ENCODE data around the gene CEMIP. TPM values are rescaled to one million over a fixed set of nuclear protein-coding genes. Genes with fewer than 3 reads are reported as not detected.
"Not testable (repeated sequence)": the region's sequence is repeated elsewhere in the genome, so short reads cannot be mapped to it uniquely, and the experiment has no call there.

Gene CEMIP
- total RNA-seq, 2 experiments from 2014 or later = not detected

GRCh38 chr15:80958818-80959495, 179.8 kb downstream of the CEMIP start:
- Mint-ChIP-seq H3K36me3 (ENCODE audit: low read depth) (peaks cover 34% of the 10 kb centered on the region), H3K27ac (no peak overlapping the region), H3K9me3 (no peaks in the 10 kb centered on the region), H3K27me3 (ENCODE audit: low read depth) (no peaks in the 10 kb centered on the region), H3K4me3 (no peak overlapping the region), H3K4me1 (ENCODE audit: low read depth) (peaks cover 22% of the 10 kb centered on the region)
- intact Hi-C loops (cut with micrococcal nuclease) = loop anchor here (5.0 kb wide), 1 partner anchor 157 kb away; no protein-coding TSS in a partner anchor
- DNase-seq = no peak
- CTCF ChIA-PET = interaction anchor here (1.0 to 1.7 kb wide), 2 partner anchors 9 to 11 kb away, joined by 3 to 15 read pairs; no protein-coding TSS in a partner anchor

GRCh38 chr15:80965454-80965853, 186.3 kb downstream of the CEMIP start:
- H3K9me3 Mint-ChIP-seq; H3K27ac Mint-ChIP-seq; intact Hi-C loops (cut with micrococcal nuclease); H3K27me3 Mint-ChIP-seq (ENCODE audit: low read depth); DNase-seq; H3K4me3 Mint-ChIP-seq; CTCF ChIA-PET: not testable (repeated sequence)
- Mint-ChIP-seq H3K4me1 (ENCODE audit: low read depth) (peaks cover 15% of the 10 kb centered on the region), H3K36me3 (ENCODE audit: low read depth) (peaks cover 33% of the 10 kb centered on the region)

- Mint-ChIP-seq H3K4me1 (ENCODE audit: low read depth) (peaks cover 16% of the 10 kb centered on the region), H3K27ac (no peak overlapping the region), H3K9me3 (peaks cover 3% of the 10 kb centered on the region), H3K36me3 (ENCODE audit: low read depth) (peaks cover 30% of the 10 kb centered on the region), H3K27me3 (ENCODE audit: low read depth) (no peaks in the 10 kb centered on the region), H3K4me3 (no peak overlapping the region)
- CTCF ChIA-PET = interaction anchor here (1.0 to 3.6 kb wide), 4 partner anchors 9 to 511 kb away, joined by 3 to 24 read pairs (median 4); partner anchors contain the start of gene CEMIP
- DNase-seq = no peak
- intact Hi-C loops (cut with micrococcal nuclease) = no loop called here
Observed at GRCh38 chr15:80966431-80967197, 187.4 kb downstream of the CEMIP start.

- H3K9me3 Mint-ChIP-seq = peaks cover 3% of the 10 kb centered on the region
- CTCF ChIA-PET = interaction anchor here (0.8 to 3.6 kb wide), 8 partner anchors 8 to 512 kb away, joined by 3 to 24 read pairs (median 3); partner anchors contain the start of gene CEMIP
- peaks cover 10% of the 10 kb centered on the region for H3K4me1 Mint-ChIP-seq (ENCODE audit: low read depth)
- no peak for DNase-seq
- intact Hi-C loops (cut with micrococcal nuclease) = no loop called here
- peaks cover 32% of the 10 kb centered on the region for H3K36me3 Mint-ChIP-seq (ENCODE audit: low read depth)
- no peak overlapping the region for H3K27ac Mint-ChIP-seq
- no peaks in the 10 kb centered on the region for H3K27me3 Mint-ChIP-seq (ENCODE audit: low read depth)
- no peak overlapping the region for H3K4me3 Mint-ChIP-seq
Observed at GRCh38 chr15:80967451-80967850, 188.3 kb downstream of the CEMIP start.

- CTCF ChIA-PET = interaction anchor here (0.6 to 3.6 kb wide), 13 partner anchors 8 to 550 kb away, joined by 3 to 24 read pairs (median 3); partner anchors contain the start of gene CEMIP
- H3K27ac Mint-ChIP-seq = no peak overlapping the region
- peaks cover 3% of the 10 kb centered on the region for H3K9me3 Mint-ChIP-seq
- H3K4me3 Mint-ChIP-seq = no peak overlapping the region
- H3K27me3 Mint-ChIP-seq (ENCODE audit: low read depth) = no peaks in the 10 kb centered on the region
- H3K36me3 Mint-ChIP-seq (ENCODE audit: low read depth) = peaks cover 29% of the 10 kb centered on the region
- intact Hi-C loops (cut with micrococcal nuclease) = no loop called here
- H3K4me1 Mint-ChIP-seq (ENCODE audit: low read depth) = peaks cover 7% of the 10 kb centered on the region
- DNase-seq = no peak
Observed at GRCh38 chr15:80967991-80968510, 188.9 kb downstream of the CEMIP start.

- H3K36me3 Mint-ChIP-seq (ENCODE audit: low read depth) = peaks cover 20% of the 10 kb centered on the region
Observed at GRCh38 chr15:80969316-80969715, 190.1 kb downstream of the CEMIP start.

GRCh38 chr15:80970018-80970657, 191.0 kb downstream of the CEMIP start:
- Mint-ChIP-seq H3K9me3 (no peaks in the 10 kb centered on the region), H3K27me3 (ENCODE audit: low read depth) (no peaks in the 10 kb centered on the region), H3K4me1 (ENCODE audit: low read depth) (peaks cover 8% of the 10 kb centered on the region), H3K4me3 (no peak overlapping the region), H3K27ac (no peak overlapping the region), H3K36me3 (ENCODE audit: low read depth) (peaks cover 13% of the 10 kb centered on the region)
- DNase-seq = peak; percentile 76
- intact Hi-C loops (cut with micrococcal nuclease) = loop anchor here (1.0 to 2.0 kb wide), 4 partner anchors 19 to 515 kb away; partner anchors contain the start of genes CEMIP and MESD
- CTCF ChIA-PET = interaction anchor here (0.6 to 3.6 kb wide), 22 partner anchors 10 to 514 kb away, joined by 3 to 24 read pairs (median 4); no protein-coding TSS in a partner anchor

More at GRCh38 chr15:80969316-80969715, 190.1 kb downstream of the CEMIP start:
- Mint-ChIP-seq H3K4me3 (no peak overlapping the region), H3K27me3 (ENCODE audit: low read depth) (no peaks in the 10 kb centered on the region), H3K27ac (no peak overlapping the region), H3K4me1 (ENCODE audit: low read depth) (peaks cover 4% of the 10 kb centered on the region), H3K9me3 (peaks cover 1% of the 10 kb centered on the region)
- intact Hi-C loops (cut with micrococcal nuclease) = no loop called here
- DNase-seq = no peak
- CTCF ChIA-PET = interaction anchor here (0.6 to 3.6 kb wide), 19 partner anchors 10 to 514 kb away, joined by 3 to 24 read pairs (median 5); no protein-coding TSS in a partner anchor

- H3K36me3 Mint-ChIP-seq (ENCODE audit: low read depth) = peaks cover 8% of the 10 kb centered on the region
- H3K27ac Mint-ChIP-seq = no peak overlapping the region
- peaks cover 13% of the 10 kb centered on the region for H3K4me1 Mint-ChIP-seq (ENCODE audit: low read depth)
Observed at GRCh38 chr15:80970658-80971057, 191.5 kb downstream of the CEMIP start.

GRCh38 chr15:80971143-80971542, 192.0 kb downstream of the CEMIP start:
- H3K27me3 Mint-ChIP-seq (ENCODE audit: low read depth) = no peaks in the 10 kb centered on the region
- peaks cover 7% of the 10 kb centered on the region for H3K36me3 Mint-ChIP-seq (ENCODE audit: low read depth)
- no peaks in the 10 kb centered on the region for H3K9me3 Mint-ChIP-seq
- CTCF ChIA-PET = interaction anchor here (0.6 to 2.7 kb wide), 9 partner anchors 9 to 1231 kb away, joined by 3 to 17 read pairs (median 7); partner anchors contain the start of gene CEMIP
- DNase-seq = no peak
- intact Hi-C loops (cut with micrococcal nuclease) = loop anchor here (2.0 kb wide), 1 partner anchor 18 kb away; the partner anchor contains the start of gene MESD
- H3K4me3 Mint-ChIP-seq = no peak overlapping the region
- H3K27ac Mint-ChIP-seq = no peak overlapping the region
- H3K4me1 Mint-ChIP-seq (ENCODE audit: low read depth) = peaks cover 15% of the 10 kb centered on the region

More at GRCh38 chr15:80970658-80971057, 191.5 kb downstream of the CEMIP start:
- CTCF ChIA-PET = interaction anchor here (0.6 to 2.7 kb wide), 18 partner anchors 9 to 513 kb away, joined by 3 to 17 read pairs (median 4); no protein-coding TSS in a partner anchor
- Mint-ChIP-seq H3K27me3 (ENCODE audit: low read depth) (no peaks in the 10 kb centered on the region), H3K9me3 (no peaks in the 10 kb centered on the region), H3K4me3 (no peak overlapping the region)
- DNase-seq = no peak
- intact Hi-C loops (cut with micrococcal nuclease) = loop anchor here (1.0 to 2.0 kb wide), 4 partner anchors 18 to 515 kb away; partner anchors contain the start of genes CEMIP and MESD

GRCh38 chr15:80972276-80972675, 193.1 kb downstream of the CEMIP start:
- Mint-ChIP-seq H3K27me3 (ENCODE audit: low read depth) (no peaks in the 10 kb centered on the region), H3K27ac (no peak overlapping the region)
- intact Hi-C loops (cut with micrococcal nuclease) = no loop called here

GRCh38 chr15:80974914-80975313, 195.7 kb downstream of the CEMIP start:
- peaks cover 50% of the 10 kb centered on the region for H3K4me1 Mint-ChIP-seq (ENCODE audit: low read depth)
- no peak overlapping the region for H3K4me3 Mint-ChIP-seq
- H3K36me3 Mint-ChIP-seq (ENCODE audit: low read depth) = peaks cover 22% of the 10 kb centered on the region
- no peaks in the 10 kb centered on the region for H3K27me3 Mint-ChIP-seq (ENCODE audit: low read depth)
- intact Hi-C loops (cut with micrococcal nuclease) = no loop called here
- H3K9me3 Mint-ChIP-seq = no peaks in the 10 kb centered on the region
- DNase-seq = no peak
- CTCF ChIA-PET = interaction anchor here (0.7 to 2.0 kb wide), 2 partner anchors 127 to 291 kb away, joined by 3 to 12 read pairs; no protein-coding TSS in a partner anchor
- H3K27ac Mint-ChIP-seq = no peak overlapping the region

More at GRCh38 chr15:80972276-80972675, 193.1 kb downstream of the CEMIP start:
- CTCF ChIA-PET = interaction anchor here (0.7 to 1.6 kb wide), 5 partner anchors 31 to 515 kb away, joined by 3 to 8 read pairs (median 4); partner anchors contain the start of gene CEMIP
- DNase-seq = no peak
- H3K4me3 Mint-ChIP-seq = no peak overlapping the region
- H3K4me1 Mint-ChIP-seq (ENCODE audit: low read depth) = peaks cover 24% of the 10 kb centered on the region
- H3K36me3 Mint-ChIP-seq (ENCODE audit: low read depth) = peaks cover 11% of the 10 kb centered on the region
- H3K9me3 Mint-ChIP-seq = no peaks in the 10 kb centered on the region

Data from activated naive CD4-positive, alpha-beta T cell treated with anti-CD3 and anti-CD28 coated beads for 36 hours (primary cell).